ENCODE results near the gene KIF5A. TPM values are rescaled to one million over a fixed set of nuclear protein-coding genes. Genes with fewer than 3 reads are reported as not detected.
"Not testable (repeated sequence)": the region's sequence is repeated elsewhere in the genome, so short reads cannot be mapped to it uniquely, and the experiment has no call there.

The KIF5A gene
- total RNA-seq, 1 donor from 2014 or later, result under 0.01 TPM

GRCh38 chr12:57583008-57583831 is 33.4 kb downstream of the KIF5A start:
- peak; percentile 84 to 85 for DNase-seq (ENCODE audit: low read depth in 2 of 2)

- no peak for DNase-seq (ENCODE audit: low read depth in 2 of 2)
These were observed 34.2 kb downstream of the KIF5A start for GRCh38 chr12:57584050-57584449.

- DNase-seq (ENCODE audit: low read depth in 2 of 2), result no peak
These were observed 34.8 kb downstream of the KIF5A start for GRCh38 chr12:57584690-57585089.

GRCh38 chr12:57585156-57585555 is 35.3 kb downstream of the KIF5A start:
- DNase-seq (ENCODE audit: low read depth in 2 of 2), result no peak

GRCh38 chr12:57586128-57586527 is 36.3 kb downstream of the KIF5A start:
- no peak for DNase-seq (ENCODE audit: low read depth in 2 of 2)

DNA sequence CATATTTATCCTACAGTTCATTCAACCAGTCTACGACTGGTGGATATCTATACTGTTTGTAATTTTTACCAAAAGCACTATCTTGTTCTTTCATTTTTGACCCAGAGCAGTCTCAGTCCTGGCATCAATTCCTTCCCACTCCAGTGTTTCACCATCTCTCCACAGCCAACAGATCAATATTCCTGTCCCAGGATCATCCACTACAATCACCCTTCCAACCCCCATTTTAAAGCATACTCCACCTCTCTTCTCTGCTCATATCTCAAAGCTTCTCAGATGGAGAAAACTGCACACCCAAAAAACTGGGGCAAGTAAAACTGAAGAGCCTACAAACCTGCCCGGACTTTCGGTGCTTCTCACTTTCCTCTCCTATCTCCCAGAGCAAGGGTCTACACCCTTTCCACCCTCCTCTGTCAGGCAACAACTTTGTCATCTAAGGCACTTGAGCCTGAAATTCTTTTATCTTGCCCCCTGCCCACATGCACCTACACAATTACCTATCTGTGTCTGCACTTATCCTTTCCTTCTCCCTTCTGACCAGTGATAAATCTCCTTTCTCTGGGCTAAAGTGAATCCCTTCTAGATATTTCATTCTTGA is 37.1 kb downstream of the KIF5A start:
- no peak for DNase-seq (ENCODE audit: low read depth in 2 of 2)

DNA sequence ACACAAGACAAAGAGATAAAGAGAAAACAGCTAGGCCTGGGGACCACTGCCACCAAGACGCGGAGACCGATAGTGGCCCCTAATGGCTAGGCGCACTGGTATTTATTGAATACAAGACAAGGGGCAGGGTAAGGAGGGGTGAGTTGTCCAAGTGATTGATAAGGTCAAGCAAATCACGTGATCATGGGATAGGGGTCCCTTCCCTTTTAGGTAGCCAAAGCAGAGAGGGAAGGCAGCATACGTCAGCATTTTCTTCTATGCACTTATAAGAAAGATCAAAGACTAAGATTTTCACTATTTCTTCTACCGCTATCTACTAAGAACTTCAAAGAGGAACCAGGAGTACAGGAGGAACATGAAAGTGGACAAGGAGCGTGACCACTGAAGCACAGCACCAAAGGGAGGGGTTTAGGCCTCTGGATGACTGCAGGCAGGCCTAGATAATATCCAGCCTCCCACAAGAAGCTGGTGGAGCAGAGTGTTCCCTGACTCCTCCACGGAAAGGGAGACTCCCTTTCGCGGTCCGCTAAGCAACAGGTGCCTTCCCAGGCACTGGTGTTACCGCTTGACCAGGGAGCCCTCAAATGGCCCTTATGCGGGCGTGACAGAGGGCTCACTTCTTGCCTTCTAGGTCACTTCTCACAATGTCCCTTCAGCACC is 39.2 kb downstream of the KIF5A start:
- not testable (repeated sequence) for DNase-seq (ENCODE audit: low read depth in 2 of 2)

- no peak for DNase-seq (ENCODE audit: low read depth in 2 of 2)
These were observed 40.6 kb downstream of the KIF5A start for GRCh38 chr12:57590479-57590863.

DNA sequence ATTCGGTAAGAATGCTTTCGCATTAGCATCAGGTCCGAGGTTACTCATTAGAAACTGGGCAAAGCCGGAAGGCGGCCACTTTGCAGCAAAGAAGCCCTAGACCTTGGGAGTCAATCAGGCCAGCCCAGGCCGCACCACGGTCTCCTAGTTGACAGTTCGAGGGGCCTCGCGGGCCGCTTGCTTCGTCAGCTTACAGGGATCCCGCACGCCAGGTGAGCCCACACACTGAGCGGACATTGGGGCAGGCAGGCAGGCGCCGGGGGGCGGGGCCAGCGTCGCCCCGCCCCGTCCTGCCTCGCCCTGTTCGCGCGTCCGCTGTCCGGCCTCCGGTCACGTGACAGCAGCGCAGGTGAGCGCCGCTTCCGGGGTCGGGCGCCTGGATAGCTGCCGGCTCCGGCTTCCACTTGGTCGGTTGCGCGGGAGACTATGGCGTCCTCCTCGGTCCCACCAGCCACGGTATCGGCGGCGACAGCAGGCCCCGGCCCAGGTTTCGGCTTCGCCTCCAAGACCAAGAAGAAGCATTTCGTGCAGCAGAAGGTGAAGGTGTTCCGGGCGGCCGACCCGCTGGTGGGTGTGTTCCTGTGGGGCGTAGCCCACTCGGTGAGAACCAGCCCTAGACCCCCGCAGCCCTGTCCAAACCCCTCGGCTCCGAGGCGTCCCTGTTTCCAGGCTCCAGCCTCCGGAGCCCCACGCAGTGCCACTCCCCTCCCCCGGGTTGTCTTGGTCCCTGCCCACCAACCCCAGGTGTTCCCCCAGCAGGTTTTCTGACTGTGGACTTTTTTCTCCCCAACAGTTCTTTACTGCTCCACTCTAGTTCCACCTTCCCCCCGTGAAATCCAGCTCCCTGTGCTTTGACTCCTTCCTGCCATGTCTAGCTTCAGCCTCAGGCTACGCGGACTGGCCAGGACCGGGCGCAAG is 41.3 kb downstream of the KIF5A start, which contains the start of gene PIP4K2C:
Gene PIP4K2C (plus strand): TSS at position 329 of the 918 bp plus-strand sequence. CDS start 98 bp downstream, at position 427.
- peak in 1 of 2 donors; percentile 27 for DNase-seq (ENCODE audit: low read depth in 2 of 2)

- DNase-seq (ENCODE audit: low read depth in 2 of 2), result no peak
These were observed 42.0 kb downstream of the KIF5A start for GRCh38 chr12:57591782-57592325.

- no peak for DNase-seq (ENCODE audit: low read depth in 2 of 2)
These were observed 42.8 kb downstream of the KIF5A start for GRCh38 chr12:57592551-57593165.

GRCh38 chr12:57593187-57593586 is 43.3 kb downstream of the KIF5A start:
- no peak for DNase-seq (ENCODE audit: low read depth in 2 of 2)

GRCh38 chr12:57600395-57600794 is 50.6 kb downstream of the KIF5A start:
- DNase-seq (ENCODE audit: low read depth in 2 of 2), result no peak

DNA sequence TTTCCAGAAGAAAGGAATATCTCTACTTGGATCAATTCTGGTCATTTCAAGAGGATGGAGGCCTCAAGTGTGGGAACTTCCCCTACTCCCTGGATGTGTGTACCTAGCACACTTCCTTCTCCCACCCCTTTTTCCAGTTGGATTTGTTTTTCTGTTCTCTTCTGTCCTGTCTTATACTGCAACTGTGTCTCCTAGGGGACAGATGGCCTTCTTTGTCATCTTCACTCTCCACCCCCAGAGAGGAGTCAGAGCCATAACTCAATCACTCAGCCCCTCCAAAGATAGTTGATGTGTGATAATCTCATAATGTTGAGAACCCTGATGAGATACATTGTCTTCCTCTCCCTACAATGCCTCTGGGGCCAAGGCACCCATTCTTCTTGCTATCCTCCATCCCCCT is 52.7 kb downstream of the KIF5A start:
- DNase-seq (ENCODE audit: low read depth in 2 of 2), result no peak

DNA sequence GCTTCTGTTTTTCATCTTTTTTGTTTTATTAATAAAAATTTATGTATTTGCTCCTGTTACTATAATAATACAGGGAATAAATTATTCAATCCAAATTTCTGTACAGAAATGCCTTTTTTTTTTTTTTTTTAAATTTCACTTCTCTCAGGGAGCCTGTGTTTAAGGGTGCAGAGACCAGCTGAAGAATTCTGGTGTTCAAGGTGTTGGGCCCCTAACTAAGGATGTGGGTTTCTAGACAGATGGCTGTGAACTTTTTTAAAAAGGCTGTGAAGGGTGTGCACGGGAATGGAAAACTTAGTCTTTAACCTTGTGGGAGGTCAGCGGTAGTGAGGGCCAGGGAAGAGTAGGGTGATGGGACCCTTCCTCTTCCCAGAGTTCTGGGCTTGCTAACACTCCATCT is 53.5 kb downstream of the KIF5A start:
- no peak for DNase-seq (ENCODE audit: low read depth in 2 of 2)

DNA sequence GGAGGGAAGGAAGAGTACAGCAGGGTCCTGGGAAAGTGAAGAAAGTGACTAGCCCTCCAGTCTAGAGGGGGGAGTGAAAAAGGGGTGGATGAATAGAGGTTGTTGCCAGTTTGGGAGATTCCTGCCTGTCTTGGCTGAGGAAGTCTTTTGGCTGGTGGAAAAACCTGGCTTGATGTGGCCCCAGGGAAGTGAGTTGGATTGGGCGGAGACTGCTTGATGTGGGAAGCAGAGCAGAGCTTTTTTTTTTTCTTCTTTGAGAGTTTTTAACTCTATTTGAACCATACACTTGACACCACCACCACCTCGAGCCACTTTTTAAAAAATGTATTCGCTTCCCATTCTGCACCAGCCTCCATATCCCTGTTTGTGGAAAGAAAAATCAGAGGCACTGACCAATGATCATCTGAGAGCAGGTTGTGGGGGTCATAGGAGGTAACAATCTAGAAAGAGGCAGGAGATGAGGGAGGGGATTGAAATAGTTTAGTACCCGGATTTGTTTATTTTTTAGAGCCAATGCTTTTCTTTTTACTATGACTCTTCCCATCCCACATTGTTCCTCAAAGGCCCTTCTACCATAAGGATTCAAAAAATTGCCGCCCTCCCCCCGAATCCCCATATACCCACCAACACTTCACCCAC is 54.1 kb downstream of the KIF5A start:
- DNase-seq (ENCODE audit: low read depth in 2 of 2), result no peak

GRCh38 chr12:57604454-57604991 is 54.7 kb downstream of the KIF5A start, which contains the start of gene DTX3:
Gene DTX3 (plus strand): TSS chr12:57604824. CDS start chr12:57606518, 1,694 bp downstream.
- no peak for DNase-seq (ENCODE audit: low read depth in 2 of 2)

DNA sequence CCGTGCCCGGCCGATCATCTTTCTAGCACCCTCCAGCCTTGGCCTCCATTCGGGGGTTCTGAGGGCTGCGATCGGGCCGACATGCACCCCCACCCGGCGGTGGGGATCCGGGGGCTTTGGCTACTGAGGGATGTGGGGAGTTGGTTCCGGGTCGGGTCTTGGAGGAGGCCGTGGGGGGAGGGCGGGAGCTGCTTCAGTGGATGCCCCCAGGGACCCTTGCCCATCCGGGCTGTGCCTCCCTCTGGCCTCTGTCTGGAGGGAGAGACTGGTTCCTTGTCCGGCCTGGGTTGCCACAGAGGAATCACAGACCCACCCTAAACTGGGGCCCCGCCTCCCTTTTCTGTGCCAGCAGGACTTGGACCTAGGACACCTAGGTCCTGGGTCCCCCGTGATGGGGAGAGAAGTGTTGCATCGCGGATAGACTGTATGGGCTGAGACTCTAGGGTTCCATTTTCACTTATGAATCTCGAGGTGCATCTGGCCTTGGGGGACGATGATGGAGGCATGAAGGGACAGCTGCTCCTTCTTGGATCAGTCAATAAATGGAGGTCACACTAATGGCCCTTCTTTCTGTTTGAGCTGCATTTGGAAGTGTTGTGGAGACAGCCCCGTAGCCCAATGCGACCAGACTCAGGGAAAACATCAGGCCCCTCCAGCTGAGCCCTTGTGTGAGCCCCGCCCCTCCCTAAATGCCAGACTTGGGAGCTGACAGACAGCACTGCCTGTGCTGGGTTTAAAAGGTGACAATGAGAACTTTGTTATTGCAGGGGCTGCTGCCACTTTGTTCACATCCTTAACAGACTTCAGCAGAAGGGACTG is 55.4 kb downstream of the KIF5A start:
- no peak for DNase-seq (ENCODE audit: low read depth in 2 of 2)

DNA sequence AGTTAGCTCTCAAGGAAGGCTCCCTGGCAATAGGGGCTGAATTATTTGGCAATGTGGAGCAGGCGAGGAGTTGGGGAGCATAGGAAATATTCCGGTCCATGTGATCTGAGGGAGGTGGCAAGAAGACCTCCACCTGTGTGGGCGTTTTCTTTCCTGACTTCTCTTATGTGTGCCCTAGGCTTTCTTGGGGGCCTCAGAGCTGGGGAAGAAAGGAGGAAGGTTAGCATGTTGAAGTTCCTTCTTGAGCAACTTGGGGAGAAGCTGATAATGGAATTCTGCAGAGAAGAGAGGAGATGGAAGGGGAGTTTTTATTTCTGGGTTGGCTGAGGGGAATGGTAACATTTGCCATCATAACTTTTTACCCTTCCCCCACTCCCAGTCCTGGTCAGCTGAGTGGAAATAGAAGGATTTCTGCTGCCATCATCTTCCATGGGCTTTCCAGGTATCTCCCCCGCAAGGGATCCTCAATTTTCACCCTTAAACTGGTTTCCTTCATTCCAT is 56.0 kb downstream of the KIF5A start:
- DNase-seq (ENCODE audit: low read depth in 2 of 2), result no peak

Measured in dermis microvascular lymphatic vessel endothelial cell (primary cell).